Iris pigment epithelial cell (primary cell): ENCODE results near the gene CITED4.
"Not testable (repeated sequence)": the region's sequence is repeated elsewhere in the genome, so short reads cannot be mapped to it uniquely, and the experiment has no call there.

Experiments
- DNase-seq: peaks from one replicate; pipeline ENCODE4 v3.0.0-alpha.2; 2011; ENCODE audit warnings: low read depth

Gene CITED4, protein sequence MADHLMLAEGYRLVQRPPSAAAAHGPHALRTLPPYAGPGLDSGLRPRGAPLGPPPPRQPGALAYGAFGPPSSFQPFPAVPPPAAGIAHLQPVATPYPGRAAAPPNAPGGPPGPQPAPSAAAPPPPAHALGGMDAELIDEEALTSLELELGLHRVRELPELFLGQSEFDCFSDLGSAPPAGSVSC

DNA sequence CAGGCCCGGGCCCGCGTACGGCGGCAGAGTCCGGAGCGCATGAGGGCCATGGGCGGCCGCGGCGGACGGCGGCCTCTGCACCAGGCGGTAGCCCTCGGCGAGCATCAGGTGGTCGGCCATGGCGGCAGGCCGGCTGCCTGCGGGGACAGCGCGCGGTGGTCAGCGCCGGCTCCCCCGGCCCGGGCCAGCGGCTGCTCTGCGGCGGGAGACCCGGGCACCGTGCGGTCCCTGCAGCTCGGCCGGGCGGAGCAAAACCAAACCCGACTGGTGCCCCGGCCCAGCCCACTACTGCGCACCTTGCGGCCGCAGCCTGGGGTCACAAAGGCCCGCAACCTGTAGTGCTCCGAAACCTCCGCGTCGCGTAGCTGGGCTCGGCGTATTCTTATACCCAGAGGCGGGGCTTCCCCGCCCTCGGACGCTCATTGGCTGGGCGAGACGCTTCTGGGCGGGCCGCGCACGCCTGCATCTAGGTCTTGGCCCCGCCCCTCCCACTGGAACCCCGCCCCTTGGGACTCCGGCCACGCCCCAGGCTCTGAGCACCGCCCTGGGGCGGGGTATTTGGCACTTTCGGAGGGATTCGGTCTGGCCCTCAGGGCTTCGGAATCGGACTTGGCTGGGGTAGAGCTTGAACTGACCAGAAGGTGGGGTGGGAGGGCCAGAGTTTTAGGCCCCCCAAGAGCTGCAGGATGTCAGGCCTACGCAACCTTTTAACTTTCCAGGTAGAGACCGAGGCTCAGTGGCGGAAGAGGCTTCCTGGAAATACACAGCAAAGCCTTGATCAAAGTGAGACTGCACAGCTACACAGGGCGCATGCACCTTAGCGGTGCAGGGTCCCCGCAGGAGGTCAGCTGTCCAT, at the start of gene CITED4:
TSS of gene CITED4 (minus strand) at position 356 of the 856 bp plus-strand sequence. CDS start at position 120, 236 bp downstream.
- peak; percentile 90 for DNase-seq

DNA sequence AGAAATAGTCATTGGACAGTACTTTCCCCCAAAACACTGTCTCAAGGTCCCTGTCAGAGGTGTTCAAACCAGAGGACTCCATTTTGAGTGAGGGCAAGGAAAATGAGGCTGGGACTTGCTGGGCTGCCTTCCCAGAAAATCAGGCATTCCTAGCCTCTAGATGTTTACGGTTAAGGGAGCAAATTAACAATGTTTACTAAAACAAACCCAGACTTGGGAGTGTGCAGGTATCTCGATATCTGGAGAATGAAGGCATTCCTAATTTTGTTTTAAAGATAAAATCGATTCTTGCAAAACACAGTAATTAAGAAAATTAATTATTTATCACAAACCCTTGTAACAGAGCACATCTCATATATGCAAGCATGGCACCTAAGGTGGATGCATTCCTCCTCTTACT, 48.9 kb upstream of the CITED4 start:
- DNase-seq, result no peak

DNA sequence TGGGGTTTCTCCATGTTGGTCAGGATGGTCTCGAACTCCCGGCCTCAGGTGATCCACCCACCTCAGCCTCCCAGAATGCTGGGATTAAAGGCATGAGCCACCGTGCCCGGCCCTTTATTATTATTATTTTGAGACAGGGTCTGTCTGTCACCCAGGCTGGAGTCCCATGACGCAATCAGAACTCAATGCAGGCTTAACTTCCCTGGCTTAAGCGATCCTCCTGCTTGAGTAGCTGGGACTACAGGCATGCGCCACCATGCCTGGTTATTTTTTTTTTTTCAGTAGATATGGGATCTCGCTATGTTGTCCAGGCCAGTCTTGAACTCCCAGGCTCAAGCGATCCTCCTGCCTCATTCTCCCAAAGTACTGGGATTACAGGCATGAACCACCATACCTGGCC, 47.1 kb upstream of the CITED4 start:
- DNase-seq, result no peak

DNA sequence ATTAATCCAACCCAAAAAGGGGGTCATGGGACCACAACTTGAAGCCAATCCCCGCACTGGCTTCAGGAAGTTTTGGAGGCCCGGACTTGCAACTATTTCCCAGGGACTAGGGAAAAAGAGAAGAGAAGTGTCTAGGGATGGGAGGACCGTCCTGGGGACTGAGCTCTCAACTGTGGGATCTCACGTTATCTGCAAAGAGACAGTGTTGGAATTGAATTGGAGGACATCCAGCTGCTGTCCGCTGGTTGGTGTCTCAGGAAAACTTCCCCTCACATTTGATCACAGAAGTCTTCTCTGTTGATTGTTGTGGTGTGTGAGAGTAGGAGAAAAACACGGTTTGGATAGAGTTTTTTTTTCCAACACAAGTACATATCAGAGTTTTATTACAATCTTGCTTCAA, 46.2 kb upstream of the CITED4 start:
- no peak for DNase-seq

DNA sequence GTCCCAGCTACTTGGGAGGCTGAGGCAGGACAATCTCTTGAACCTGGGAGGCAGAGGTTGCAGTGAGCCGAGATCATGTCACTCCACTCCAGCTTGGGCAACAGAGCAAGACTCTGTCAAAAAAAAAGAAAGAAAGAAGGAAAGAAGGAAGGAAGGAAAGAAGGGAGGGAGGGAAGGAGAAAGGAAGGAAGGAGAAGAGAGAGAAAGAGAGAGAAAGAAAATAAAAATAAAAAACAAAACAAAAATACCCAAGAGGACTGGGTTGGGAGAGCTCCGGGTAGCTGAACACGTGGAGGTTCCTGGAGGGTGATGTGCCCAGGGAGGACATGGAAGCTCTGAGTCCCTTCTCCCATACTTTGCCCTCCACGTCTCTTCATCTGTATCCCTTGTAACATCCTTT, 45.7 kb upstream of the CITED4 start:
- no peak for DNase-seq

DNA sequence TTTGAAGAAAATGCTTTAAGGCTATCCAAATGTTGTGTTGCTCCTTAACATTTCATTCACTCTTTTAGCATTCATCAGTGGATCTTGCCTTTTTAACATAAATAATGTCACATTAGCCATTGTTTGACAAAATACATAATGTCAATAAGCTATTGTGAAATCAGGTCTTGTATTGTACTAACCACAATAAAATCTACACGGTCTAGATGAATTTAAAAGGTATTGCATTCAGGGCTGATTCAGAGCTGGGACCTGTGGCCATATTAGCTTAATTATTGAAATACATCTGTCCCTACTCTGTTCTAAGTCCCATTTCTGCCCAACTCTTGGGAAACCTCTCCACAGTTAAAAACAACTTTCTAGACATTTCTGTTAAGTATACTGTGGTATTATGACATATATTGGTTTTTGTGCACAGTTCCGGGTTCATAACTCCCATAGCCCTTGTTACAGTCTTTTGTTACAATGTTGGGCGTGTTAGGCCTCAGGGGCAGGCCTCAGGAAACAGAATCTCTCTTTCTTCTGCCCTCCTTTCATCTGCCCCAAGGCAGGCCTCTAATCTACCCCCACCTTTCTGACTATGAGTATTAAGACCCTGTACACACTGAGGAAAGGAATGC, 44.7 kb upstream of the CITED4 start:
- DNase-seq, result no peak

DNA sequence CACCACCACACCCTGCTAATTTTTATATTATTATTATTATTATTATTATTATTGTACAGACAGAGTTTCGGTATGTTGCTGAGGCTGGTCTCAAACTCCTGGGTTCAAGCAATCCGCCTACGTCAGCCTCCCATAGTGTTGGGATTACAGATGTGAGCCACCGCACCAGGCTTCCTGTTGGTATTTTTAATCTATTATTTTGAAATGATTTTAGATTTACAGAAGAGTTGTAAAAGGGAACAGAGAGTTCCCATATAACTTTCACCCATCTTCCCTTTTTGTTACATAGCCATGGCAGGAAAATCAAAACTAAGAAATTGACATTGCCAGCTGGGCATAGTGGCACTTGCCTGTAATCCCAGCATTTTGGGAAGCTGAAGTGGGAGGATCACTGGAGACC, 42.9 kb upstream of the CITED4 start:
- no peak for DNase-seq

DNA sequence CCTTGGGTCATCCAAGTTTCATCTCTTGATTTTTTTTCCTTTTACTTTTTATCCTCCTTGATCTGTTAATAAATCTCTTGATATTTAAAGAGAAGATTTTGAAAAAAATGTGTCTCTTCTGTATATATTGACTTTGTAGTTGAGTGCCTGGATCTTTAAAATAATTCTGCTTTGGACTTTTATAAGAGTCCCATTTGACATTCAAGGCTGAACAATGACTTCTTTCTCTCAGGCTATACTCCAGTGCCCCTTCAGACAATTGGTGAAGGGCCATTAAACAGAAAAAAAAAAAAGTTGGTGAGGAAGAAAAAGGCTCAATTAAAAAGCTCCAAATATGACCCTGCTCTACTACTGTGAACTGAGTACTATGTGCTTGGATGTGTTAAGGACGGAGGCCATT, 40.9 kb upstream of the CITED4 start:
- DNase-seq, result no peak

DNA sequence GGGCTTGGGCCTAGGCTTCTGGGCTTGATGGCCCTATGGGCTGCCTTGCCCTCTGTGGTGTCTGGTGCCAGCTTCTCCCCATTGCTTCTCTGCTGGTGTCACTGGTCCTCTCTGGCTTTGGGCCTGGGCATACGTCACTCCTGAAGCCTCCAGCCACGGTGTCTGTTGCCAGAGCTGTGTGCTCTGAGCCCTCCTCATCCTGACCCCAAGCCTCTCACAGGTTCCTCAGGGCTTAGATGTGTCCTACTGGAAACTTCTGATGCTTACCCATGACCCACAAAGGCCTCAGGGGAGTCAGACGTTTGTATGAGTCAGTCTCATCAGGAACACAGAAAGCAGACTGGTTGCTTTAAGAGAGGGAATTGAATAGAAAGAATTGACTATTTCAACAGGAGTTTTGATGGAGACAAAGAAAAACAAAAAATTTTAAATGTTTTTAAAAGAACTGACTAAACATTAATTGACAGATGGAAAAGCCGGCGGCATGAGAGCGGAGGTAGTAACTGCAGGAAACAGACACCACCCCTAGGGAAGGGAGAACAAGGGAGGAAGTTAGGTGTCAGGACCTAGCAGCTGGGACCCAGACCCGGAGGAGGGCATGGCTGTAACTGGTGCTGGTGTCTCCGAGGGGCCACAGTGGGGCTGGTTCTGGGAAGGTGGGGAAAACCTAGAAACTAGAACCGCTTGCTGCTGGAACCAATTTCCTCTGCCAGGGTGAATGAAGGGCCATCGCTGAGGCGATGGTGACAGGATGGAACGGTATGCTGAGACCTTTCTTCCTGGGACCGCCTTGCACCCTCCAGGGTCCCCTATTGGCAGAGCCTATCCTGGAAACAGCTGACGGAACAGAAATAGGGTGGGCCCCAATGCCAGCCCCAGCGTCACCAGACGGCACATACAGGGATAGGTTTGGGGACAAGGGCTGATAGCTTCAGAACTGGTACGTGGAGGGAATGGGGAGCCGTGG, 40.0 kb upstream of the CITED4 start:
- DNase-seq, result peak; percentile 94

DNA sequence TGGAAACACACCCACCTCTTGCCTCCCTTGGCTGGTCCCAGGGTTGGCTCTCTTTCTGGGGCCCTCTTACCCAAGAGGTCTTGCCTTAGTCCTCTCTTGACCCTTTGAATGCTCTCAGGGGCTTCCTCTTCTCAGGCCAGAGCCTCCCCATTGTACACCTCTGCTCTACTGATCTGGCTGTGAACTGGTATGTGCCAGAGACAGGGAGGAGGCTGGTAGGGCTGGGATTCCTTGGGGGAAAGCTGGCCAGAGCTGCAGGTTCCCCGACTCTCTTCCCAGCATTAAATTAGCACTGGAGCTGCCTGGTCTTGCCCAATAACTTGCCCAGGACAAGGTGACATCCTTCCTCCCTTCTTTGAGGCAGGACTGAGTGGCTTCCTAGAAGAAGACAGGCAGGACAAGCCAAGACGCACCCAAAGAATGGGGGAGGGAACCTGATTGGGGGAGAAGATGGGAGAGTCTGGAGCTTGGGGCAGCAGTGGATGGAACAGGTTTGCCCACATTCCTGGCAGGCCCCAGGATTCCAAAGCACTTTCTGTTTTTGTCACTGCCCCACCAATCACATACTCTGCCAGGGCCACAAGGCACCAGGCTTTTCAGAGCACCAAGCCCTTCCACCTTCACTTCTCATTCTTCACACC, 37.2 kb upstream of the CITED4 start:
- DNase-seq, result no peak

DNA sequence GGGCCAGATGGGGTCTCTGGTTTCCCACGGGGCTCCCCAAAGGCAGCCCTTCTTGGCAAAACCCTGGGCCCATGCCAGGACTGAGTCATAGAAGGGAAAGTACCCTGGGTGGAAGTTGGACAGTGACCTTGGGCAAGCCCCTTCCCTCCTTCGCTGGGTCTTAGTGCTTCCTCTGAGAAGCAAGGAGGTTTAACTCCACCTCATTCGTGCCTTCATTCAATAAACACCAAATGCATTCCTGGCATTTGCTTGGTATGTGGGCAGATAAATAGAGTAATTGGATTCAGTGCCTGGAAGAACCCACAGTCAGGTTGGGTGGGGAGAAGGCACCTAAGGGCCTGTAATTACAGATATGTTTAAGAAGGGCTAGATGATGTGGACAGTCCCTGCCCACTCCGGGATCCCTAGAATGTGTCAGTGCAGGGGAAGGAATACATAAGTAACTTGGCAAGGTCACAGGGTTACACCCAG, 36.3 kb upstream of the CITED4 start:
- peak; percentile 76 for DNase-seq

DNA sequence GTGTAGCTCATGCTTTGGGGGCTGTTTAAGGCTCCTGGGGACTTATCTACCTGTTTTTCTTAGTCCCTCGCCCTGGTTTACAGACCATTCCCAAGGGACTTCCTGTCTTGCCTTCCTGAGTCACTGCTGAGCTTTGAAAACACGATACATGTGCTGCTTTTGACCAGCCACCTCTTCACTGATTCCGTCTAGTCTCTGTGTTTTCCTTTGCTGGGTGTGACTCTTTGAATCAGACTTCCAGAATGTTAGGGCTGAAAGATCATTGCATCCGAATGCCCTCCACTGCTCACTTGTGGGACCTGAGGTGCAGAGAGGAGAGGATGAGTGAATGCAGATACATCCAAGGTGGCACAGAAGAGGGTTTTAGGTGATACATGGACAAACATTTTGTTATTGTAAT, 35.4 kb upstream of the CITED4 start:
- DNase-seq, result peak; percentile 58

DNA sequence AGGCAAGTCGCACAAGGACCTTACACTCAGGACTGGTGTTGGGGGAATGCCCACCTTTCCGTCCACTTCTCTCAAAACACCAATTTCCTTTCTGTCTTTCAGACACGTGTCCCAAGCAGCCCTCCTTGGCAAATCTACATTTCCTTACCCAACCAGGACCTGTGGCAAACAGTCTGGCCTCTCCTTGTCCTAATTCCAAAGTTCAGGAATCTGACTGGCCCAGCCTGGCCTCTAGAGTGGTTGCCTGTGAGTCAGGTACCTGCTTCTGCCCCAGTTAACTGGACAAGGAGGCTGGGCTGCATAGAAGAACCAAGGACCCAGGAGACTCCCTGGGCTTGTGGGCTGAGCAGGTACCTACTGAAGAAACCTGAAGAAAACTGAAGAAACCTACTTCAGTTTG, 34.3 kb upstream of the CITED4 start:
- no peak for DNase-seq

DNA sequence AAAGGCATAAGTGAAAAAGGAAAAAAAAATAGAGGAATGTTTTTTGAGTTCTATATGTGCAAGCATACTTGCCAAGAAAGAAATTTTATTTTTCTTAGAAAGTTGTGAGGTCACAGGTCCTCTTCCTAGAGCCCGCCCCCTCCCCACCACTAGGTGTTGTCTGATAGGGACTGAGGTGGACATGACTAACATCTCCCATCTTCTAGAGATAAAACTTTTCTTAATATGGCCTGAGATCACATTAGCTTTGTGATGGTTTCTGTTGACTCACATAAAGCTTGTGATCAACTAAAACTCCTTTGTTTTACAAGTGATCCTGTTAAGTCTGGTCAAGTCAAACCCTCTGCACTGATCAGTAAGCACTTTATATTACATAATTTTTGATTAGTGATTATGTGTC, 33.4 kb upstream of the CITED4 start:
- no peak for DNase-seq

DNA sequence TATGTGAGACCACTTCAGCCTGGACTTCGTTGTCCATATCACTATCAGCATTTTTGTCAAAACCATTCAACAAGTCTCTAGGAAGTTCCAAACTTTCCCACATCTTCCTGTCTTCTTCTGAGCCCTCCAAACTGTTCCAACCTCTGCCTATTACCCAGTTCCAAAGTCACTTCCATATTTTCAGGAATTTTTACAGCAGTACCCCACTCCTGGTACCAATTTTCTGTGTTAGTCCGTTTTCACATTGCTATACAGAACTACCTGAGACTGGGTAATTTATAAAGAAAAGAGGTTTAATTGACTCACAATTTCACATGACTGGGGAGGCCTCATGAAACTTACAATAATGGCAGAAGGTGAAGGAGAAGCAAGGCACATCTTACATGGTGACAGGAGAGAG, 32.7 kb upstream of the CITED4 start:
- DNase-seq, result not testable (repeated sequence)

DNA sequence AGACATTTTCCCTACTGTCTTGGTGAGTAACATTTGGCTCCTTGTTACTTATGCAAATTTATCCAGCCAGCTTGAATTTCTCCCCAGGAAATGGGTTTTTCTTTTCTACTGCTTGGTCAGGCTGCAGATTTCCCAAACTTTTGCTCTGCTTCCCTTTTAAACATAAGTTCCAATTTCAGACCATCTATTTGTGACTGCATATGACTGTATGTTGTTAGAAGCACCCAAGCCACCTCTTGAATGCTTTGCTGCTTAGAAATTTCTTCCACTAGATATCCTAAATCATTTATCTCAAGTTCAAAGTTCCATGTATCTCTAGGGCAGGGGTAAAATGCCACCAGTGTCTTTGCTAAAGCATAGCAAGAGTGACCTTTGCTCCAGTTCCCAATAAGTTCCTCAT, 32.3 kb upstream of the CITED4 start:
- no peak for DNase-seq

DNA sequence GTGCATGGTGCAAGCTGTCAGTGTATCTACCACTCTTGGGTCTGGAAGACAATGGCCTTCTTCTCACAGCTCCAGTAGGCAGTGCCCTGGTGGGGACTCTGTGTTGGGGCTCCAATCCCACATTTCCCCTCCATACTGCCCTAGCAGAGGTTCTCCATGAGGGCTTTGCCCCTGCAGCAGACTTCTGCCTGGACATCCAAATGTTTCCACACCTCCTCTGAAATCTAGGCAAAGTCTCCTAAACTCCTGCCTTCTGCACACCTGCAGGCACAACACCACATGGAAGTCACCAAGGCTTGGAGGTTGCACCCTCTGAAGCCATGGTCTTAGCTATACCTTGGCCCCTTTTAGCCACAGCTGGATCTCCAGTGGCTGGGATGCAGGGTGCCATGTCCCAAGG, 31.8 kb upstream of the CITED4 start:
- DNase-seq, result no peak

DNA sequence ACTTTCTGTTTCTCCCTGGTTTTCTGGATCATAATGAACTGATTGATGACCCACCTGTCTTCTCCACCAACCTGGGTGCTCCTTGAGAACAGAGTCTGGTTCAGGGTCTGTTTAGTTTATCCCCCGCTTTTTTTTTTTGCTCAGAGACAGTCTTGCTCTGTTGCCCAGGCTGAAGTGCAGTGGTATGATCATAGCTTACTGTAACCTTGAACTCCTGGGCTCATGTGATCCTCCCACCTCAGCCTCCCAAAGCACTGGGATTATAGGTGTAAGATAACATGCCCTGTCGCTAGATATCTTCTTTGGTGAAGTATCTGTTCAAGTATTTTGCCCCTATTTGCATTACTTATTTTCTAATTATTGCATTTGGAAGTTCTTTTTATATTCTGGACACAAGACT, 30.2 kb upstream of the CITED4 start:
- no peak for DNase-seq

DNA sequence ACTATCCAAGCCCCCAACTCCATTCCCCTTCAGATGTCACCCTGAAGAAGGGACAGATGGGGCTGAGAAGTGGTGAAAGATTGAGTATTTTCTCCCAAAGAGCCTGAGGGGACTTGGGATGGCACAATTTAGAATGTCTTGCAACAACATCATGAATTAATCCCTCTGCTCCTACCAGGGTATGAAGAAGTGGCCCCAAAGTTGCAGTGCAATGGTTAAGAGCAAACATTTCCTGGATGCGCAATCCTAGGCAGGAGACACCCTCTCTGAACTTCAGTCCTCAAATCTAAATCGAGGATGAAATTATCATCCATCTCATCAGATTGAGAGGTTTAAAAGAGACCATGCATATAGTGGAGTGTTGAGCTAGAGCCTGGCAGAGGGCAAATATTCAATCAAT, 28.6 kb upstream of the CITED4 start:
- DNase-seq, result no peak

DNA sequence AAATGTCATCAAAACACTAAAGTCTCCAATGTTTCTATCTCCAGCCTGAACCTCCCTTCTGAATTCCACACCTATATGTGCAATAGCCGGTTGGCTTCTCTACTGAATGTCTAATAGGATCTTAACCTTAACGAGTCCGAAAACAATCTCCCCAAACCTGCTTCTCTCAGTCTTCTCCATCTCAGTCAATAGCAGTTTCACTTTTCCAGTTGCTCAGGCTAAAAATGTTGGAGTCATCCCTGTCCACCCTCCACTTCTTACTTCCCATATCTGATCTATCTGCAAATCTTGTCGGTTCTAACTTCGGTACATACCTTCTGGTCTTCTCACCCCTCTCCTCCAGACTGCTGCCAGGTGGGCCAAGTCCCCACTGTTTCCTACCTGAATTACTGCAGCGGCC, 25.5 kb upstream of the CITED4 start:
- DNase-seq, result no peak

DNA sequence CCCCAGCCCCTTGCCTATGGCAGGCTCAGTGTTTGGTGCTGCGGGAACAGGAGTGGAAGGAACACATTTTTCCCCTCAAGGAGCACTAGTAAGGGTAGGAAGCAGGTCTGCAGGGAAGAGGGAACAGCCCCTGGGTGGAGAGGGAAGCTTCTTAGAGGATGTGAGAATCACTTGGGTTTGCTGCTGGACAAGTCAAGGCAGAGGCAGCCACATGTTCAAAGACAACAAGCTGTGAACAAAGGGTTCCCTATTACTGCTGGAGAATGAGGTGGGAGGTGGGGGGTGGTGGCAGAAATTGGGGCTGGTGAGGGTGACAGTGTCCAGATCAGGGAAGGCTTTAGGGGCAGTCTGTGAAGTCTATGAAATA, 24.8 kb upstream of the CITED4 start:
- no peak for DNase-seq
